NCI-H2196 treated with DMSO at 0.1 percent for 48 hours (cell line): ENCODE results near the gene NFKBIL1.
"Not testable (repeated sequence)": the region's sequence is repeated elsewhere in the genome, so short reads cannot be mapped to it uniquely, and the experiment has no call there.

ENCODE experiments used
- DNase-seq: peaks from one replicate; lab custom pipeline; 2025; ENCODE audit not compliant: unreplicated experiment; lab: John Stamatoyannopoulos, UW

The NFKBIL1 gene

GRCh38 chr6:31546958-31547726, at the start of gene NFKBIL1:
TSS of gene NFKBIL1 (plus strand) at chr6:31547608. CDS start at chr6:31547695, 87 bp downstream.
- DNase-seq: peak; percentile 94

- DNase-seq: no peak
These were observed 48.7 kb upstream of the NFKBIL1 start for GRCh38 chr6:31498748-31499147.

- DNase-seq: not testable (repeated sequence)
These were observed 47.8 kb upstream of the NFKBIL1 start for GRCh38 chr6:31499648-31500047.

- no peak for DNase-seq
These were observed 44.8 kb upstream of the NFKBIL1 start for GRCh38 chr6:31502586-31502985.

- not testable (repeated sequence) for DNase-seq
These were observed 38.4 kb upstream of the NFKBIL1 start for GRCh38 chr6:31509036-31509435.

- DNase-seq: no peak
These were observed 37.4 kb upstream of the NFKBIL1 start for GRCh38 chr6:31510007-31510406.

GRCh38 chr6:31513456-31514165, 33.8 kb upstream of the NFKBIL1 start:
- DNase-seq: no peak

GRCh38 chr6:31521835-31522234, 25.6 kb upstream of the NFKBIL1 start:
- no peak for DNase-seq

GRCh38 chr6:31525553-31525931, 21.9 kb upstream of the NFKBIL1 start:
- no peak for DNase-seq

- no peak for DNase-seq
These were observed 21.3 kb upstream of the NFKBIL1 start for GRCh38 chr6:31525932-31526591.

GRCh38 chr6:31528307-31528777, 19.1 kb upstream of the NFKBIL1 start:
- DNase-seq: no peak

GRCh38 chr6:31528821-31529328, 18.5 kb upstream of the NFKBIL1 start, which contains the start of gene MCCD1:
TSS of gene MCCD1 (plus strand) at chr6:31528962. CDS start at chr6:31529015, 53 bp downstream.
- no peak for DNase-seq

- no peak for DNase-seq
These were observed 17.9 kb upstream of the NFKBIL1 start for GRCh38 chr6:31529329-31530150.

- no peak for DNase-seq
These were observed 16.7 kb upstream of the NFKBIL1 start for GRCh38 chr6:31530659-31531058.

GRCh38 chr6:31531162-31531561, 16.2 kb upstream of the NFKBIL1 start:
- no peak for DNase-seq

- DNase-seq: no peak
These were observed 15.4 kb upstream of the NFKBIL1 start for GRCh38 chr6:31531771-31532643.

- DNase-seq: no peak
These were observed 14.6 kb upstream of the NFKBIL1 start for GRCh38 chr6:31532644-31533454.

GRCh38 chr6:31533455-31533841, 14.0 kb upstream of the NFKBIL1 start:
- no peak for DNase-seq

- no peak for DNase-seq
These were observed 13.4 kb upstream of the NFKBIL1 start for GRCh38 chr6:31534011-31534410.
